ENCODE data around the gene RBBP8NL.

The RBBP8NL gene

DNA sequence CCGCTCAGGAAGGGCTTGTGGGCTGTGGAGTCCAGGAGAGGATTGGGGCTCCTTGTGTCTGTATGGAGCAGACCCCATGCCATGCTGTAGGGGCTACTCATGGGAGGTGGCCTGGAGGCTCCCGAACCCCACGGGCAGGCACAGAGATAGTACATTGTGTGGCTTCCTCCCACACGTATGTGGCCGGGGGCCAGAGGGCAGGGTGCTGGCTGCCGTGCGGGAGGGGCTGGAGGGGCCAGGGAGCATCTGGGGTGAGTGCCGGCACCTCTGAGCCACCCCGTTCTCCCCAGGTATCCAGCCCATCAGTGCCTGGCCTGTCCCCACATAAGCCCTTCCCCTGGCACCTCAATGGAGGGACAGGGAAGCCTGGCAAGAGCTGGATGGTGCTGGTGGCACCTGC lies 7.6 kb downstream of the RBBP8NL start:
- no peak for DNase-seq

DNA sequence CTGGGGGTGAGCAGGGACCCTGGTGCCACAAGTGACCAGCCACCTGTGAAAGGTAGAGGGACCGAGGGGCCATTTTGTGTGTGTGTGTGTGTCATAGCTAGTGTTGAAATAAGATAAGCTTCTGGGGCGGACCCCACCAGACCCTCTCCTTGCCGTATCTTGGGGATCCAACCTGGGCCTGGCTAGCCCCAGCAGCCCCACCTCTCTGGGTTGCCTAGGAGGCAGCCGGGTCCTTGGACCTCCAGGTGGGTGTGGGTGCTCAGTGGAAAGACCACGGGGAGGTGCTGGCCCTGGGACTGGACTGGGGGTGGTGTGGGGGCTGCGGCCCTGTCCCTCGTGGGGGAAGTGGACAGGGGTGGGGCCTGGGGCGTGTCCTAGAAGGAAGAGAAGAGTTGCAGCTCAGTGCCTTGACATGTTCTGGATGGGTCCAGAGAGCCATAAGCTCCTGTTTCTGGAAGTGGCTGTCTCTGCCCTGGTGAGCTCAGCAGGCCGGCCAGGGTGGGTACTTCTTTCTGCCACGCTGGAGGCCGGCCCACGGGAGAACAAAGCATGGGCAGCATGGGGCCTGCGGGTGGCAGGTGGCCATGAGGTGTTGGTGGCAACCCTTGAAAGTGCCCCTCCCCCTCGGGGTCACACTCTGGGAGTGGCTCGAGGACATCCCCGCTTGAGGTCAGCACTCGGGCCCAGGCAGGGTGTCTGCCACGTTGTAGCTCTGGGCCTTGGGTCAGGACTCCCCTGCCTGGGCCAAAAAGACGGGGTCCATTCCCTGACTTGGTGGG lies 8.4 kb downstream of the RBBP8NL start:
- DNase-seq = no peak

DNA sequence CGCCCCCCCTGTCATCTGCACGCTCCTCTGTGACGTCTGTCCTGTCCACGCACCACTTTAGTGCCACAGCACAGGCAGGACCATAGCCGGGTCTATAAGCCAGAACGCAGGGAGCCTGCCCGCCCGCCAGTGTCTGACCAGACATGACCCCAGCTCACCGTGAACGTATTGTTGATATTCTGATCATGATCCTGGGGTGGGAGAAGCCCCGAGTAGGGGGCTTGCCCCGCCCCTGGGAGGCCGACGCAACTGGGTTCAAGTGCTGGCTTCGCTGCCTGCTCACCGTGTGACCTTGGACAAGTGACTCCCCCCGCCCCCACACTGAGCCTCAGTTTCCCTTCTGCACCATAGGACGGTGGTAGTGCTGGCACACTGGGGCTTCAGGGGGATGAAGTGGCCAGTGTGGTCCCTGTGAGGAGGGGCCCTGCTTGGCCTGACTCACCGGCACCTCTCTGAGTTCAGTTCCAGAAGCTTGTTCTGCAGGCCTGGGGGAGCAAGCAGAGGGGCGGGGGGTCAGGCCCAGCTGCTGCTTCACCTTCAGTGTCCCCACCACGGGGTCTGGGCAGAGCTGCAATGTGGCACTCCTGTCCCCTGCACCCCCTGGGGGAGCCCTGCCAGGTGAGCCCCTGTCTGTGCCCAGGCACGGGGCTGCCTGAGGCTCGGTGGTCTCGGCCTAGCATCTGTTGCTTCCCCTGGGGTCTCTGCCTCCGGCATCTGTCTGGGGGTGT lies 9.2 kb downstream of the RBBP8NL start:
- no peak for DNase-seq

DNA sequence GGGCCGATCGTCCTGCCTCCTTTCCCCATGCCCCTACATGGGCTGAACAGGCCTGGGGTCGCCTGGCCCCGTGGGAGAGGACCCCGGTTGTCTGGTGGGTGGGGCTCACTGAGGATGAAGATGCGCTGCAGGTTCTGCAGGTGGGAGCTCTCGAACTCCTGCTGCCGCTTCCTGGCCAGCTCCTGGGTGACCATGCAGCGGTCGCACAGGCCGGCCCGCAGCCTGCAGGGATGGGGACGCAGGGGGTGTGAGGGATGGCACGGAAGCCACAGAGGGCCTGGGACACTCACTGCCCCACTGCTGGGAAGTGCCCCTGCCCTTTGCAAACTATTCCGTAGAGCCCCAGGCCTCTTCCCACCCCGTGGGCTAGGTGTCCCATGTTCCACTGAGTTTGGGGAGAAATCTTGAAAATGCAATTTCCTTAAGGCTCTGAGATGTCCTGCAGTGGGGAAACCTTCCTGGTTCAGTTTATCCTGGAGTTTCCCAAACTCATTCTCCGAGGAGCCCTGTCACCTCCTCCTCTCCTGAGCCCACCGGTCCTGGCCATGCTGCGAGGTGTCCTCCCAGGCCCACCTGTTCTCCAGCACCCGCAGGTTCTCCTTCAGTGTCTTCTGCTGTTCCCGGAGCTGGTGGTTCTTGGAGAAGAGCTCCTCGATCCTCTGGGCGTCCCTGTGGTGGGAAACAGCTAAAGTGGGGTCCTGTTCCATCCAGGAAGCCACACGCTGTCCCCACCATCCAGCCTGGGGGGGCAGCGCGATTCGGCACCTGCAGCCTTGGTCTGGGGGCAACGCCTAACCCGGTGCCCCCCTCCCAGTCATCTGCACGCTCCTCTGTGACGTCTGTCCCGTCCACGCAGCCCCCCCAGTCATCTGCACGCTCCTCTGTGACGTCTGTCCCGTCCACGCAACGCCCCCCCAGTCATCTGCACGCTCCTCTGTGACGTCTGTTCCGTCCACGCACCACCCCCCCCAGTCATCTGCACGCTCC lies 10.4 kb downstream of the RBBP8NL start:
- DNase-seq = no peak

DNA sequence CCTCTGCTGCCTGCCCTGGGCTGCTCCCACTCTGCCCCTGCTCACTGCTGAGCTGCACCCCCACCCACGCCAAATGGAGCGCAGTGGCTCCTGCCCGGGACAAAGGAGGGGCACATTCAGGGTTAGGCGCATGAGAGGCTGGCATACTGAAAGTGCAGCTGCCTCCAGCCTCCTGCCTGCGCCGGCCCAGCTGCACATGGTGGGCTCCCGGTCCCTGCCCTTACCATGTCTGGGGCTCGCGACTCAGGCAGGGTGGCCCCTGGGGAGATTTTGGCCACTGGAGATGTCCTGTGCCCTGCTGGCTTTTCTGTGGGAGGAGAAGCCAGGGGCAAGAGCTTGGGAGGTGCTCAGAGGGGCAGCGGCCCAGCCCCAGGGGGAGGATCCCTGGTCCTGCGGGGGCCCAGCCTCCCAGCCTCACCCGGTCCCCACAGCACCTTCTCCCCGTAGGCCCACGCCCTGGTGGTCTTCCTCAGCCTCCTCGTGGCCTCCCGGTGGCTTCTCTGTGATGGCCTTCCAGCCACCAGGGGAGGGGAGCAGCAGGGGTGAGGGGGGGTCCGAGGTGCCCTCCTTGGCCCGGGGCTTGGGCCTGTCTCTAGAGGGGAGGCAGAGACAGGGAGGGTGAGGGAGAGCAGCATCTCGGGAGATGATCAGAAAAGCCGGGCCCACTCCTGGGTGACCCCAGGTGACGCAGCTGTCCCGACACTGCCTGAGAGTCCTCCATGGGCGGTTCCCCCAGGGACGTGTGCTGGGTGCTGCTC lies 11.8 kb downstream of the RBBP8NL start:
- no peak for DNase-seq

DNA sequence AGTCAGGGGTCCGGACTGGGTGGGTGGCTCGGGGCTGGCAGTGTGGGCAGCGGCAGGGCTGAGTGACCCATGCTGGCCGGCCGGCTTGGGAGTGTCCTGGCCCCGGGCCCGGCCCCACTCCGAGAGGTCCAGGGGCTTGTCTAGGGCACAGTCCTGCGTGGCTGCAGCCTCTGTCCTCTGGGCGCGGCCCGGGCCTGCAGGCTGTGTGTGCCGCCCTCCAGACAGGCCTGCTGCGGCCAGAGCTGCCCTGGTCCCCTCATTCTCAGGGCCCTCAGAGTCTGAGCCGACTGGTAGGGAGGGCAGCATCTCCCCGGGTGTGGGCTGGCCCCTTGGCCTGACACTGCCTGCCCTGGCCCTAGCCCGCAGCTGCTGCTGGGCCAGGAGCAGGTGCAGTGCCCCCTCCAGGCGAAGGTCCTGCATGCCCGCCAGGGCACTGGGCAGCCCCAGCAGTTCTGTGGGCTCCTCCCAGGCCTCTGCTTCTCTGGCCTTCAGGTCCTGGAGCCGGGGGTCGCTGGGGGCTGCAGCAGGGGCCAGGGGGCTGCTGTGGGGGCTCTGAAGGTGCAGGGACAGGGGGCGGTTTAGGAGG lies 13.3 kb downstream of the RBBP8NL start:
- no peak for DNase-seq

DNA sequence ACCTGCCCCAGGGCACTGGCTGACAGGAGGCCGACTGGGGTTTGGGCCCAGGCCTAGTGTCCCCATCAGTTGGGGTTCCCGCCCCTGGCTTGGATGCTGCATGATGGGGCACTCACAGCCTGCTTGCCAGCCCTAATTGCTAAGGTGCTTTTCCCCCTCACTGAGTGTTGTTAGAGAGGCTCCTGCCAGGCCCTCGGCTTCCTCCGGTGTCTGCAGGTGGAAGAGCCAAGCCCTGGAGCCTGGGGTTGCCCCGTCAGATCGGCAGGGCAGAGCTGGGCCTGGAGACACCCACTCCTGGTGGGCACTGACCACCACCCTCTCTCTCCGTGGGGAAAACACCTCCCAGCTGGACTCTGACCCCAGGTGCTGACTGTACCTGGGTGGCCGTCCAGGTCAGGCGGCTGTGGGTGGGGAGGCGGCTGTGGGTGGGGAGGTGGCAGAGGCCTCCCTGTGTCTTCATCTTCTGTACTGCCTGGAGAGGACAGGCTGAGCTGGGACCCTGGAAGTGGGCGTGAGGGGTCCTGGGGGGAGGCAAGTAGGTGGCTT lies 14.2 kb downstream of the RBBP8NL start:
- DNase-seq = no peak

DNA sequence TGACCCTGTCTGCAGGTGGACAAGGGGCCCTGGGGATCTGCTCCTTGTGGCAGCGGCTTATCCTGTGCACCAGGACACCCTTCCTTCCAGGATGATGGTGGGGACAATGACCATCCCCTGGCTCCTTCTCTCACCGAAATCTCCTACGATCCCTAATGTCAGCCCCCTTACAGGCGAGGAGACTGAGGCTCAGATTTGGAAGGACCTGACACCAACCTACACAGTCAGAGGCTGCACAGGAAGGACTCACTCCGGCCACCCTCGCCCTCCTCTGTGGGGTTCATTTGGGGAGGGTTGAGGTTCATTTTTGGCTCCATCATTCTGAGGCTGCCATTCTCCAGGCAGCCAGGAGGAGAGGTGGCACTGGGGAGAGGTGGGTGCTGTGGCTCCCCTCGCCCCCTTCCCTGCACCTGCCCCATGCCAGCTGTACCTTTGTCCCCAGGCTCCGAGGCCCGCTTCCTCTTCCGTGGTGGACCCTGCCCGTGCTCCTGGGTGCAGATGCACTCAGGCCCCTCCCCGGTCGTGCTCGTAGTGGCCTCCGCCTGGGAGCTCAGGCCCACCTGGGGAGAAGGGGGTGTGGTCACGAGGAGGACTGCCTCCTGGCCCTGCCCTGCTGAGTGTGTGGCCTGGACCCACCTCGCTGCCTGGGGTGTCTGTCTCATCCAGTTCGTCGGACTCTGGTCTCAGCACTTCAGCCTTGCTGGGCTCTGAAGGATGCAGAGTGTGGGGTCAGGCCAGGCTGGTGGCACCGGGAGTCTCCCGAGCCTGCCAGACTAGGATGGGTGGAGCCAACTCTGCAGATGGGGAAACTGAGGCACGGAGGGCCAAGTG lies 14.9 kb downstream of the RBBP8NL start:
- DNase-seq = no peak

DNA sequence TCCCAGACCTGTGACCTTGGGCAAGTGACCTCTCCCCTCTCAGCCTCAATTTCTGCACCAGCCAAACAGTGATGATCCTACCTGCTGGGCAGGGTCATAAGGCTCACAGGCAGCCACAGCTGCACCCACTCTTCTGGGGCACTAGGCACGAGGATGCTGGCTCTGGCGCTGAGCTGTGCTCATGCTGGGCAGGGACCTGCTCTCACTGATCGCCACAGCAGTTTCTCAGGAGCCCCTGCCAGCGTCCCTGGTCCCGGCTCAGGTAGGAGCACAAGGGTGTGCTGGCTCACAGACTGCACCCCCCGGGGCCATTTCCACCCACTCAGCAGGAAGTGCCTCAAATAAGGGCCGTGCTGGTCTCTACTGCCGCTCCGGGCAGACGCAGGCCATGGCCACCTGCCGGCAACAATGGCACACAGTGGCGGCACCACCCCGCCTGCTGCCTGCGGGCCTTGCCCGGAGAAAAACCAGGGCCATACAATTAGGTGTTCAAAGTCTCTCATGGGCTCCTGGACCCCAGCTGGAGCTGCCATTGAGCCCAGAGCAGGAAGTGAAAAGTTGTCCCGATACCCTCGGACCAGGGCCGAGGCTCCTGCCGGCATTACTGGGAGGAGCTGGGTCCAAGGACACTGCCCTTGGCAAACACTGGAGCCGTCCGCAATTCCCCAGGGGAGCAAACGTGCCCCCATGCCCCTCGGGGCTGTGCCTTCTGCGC lies 15.7 kb downstream of the RBBP8NL start:
- no peak for DNase-seq

DNA sequence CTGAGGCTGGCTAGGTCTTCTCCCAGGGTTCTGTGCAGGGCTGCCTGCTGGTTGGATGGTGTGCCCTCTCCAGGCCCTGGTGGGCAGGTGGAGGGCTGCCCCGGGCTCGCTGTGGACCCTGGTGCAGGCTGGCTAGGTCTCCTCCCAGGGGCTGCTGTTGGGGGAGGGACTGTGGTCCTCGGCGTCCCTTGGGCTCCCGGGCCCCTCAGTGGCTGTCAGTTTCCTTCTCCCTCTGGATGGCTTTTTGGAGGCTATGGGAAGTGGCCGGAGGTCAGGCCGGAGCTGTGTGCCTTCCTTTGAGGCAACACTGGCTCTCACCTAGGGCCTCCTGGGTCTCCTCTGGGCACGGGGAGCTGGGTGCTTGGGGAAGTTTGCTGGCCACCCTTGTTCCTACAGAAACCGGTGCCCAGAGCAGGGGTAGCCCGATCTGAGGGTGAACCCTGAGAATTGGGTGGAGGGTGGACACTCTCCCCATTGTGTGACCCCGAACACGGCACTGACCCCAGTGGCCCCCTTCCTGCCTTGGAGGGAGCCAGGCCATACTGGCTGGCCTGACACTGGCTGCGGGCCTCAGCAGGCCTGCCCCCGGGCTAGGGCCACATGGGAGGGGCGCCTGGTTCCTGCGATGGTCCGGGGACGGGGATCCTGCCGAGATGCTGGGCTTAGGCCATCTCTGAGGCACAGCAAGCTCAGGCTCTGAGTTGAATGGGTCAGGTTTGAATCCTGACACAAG lies 16.4 kb downstream of the RBBP8NL start:
- DNase-seq = no peak

DNA sequence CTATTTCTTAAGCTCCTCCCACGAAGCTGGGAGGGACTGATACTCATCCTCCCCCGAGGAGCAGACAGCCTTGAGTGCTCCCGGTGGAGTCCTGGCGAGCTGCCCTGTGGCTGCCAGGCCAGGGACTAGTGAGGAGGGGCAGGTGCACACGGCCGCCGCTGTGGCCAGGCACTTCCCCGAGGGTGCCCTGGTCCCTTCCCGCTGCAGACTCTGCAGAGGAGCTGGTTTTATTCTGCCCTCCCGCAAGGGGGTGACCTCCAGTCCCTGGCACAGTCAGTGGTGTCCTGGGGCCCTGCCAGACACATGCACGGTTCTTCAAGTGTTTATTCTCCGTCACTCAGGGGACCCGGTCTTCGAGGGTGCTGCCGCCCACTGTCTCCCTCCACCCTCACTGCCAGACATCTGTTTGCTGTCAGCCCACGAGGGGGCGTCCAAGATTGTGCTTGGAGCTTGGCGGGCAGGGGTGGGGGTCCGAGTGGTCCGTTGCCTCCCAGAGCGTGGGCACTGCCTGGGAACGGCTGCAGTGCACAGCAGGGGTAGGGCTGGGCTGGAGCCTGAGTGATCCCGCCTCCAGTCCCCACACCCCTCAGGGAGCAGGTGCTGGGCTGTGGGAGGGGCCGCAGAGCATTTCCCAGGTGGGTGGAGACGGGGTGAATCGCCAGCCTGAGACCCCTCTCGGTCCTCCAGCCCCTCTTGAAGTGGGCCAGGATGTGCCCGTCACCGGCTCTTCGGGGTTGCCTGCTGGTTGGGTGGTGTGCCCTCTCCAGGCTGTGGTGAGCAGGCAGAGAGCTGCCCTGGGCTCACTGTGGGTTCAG lies 17.2 kb downstream of the RBBP8NL start:
- DNase-seq = no peak

DNA sequence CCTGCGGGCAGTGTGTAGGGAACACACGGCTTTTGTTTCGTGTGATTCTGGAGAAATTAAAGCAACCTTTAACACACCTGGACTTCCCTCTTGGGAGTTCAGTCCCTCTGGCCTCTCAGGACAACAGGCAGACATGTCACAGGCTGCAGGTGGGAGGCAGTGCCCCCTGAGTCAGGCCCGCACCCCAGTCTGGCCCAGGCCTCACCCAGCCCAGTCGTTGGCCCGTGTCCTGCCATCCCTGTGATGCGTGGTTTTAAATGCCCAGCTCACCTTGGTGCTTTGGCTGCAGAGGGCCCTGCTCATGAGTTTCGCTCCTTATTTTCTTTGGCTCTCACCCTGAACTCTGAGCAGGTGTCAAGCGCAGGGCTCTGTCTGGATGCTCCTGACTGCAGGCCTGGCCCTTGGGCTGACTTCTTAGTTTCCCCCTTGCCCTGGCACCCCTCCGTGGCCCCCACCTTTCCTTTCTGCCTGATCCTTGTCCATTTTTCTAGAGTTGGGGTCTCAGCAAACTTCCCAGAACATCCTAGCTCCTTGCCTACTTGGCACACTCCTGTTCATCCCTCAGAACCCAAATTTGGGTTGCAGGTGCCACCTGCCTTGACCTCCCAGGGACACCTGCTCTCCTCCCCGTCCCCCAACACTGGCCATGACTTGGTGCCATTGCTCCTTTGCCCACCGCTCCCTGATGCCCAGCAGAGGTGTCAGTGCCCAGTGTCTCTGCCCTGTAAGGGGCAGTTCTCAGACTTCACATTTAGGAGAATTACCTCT lies 18.1 kb downstream of the RBBP8NL start:
- no peak for DNase-seq

DNA sequence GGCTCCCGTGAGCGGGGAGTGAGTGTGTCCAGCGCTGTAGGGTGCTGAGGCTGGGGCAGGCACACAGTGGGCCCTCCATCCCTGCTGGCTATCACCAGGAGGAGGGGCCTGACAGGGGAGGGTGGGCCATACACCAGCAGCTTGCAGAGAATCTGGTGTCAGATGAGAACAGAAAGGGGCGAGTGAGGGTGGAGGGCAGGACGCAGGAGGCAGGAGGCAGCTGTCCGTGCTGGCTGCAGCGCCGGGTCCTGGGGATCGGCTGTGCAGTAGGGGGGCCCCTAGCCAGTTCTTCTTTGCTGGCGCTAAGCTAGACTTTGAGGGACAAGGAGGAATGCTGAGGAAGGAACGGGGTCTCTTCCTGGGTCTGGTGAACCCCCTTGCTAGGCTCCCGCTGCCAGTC lies 18.7 kb downstream of the RBBP8NL start:
- no peak for DNase-seq

DNA sequence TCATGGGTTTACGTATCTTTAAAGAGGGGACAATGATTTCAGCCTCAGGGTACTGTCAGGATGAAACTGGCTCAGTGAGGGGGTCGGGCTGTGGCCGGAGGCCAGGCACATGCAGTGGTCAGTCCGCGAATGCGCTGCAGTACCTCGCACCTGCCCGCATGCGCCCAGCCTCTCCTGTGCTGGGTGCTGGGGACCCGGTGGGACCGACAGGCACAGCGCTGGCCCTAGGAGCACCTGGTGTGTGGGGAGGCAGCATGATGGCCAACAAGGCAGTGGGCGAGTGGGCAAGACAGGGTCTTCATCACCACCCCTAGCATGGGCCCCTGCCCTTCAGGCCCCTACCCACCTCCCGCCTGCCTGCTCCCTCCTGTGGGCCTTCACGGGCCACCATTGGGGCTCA lies 19.3 kb downstream of the RBBP8NL start:
- DNase-seq = no peak

DNA sequence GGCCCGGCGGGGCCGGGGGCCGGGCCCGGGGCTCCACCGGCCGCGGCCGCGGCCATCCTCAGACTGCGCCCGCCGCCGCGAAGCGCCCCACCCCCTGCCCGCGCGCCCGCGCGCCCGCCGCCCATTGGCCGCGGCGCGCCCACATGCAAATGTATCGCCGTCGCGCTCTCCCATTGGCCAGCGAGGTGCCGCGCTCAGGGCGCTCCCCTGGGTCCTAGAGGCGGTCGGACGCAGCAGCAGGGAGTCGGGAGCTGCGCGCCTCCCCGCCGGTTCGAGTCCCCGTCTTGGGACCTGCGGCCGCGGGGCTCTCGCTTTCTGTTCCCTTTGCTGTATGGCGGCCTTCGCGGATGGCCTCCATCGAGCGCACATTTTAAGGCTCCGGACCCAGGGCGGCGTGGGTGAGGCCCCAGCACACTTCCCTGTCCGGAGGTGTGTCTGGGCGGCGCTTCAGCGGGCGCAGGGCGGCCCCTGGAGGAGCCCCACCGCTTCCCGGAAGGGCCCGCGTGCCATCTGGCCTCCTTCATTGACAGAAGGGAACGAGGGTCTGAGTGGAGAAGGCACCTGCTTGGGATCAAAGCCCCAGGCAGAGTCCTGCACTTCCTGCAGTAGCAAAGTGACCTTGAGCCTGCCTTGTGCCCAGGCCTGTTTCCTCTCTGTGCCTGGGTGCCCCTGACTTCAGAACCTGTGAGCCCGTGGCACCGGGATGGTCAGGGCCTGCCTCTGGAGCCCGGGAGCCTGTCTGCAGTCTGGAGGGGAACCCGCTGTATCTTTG lies 19.9 kb downstream of the RBBP8NL start, which contains the start of gene CABLES2:
Gene CABLES2 (minus strand): TSS at position 65 of the 772 bp plus-strand sequence. CDS start 9 bp downstream, at position 56.
- peak; percentile 82 for DNase-seq

DNA sequence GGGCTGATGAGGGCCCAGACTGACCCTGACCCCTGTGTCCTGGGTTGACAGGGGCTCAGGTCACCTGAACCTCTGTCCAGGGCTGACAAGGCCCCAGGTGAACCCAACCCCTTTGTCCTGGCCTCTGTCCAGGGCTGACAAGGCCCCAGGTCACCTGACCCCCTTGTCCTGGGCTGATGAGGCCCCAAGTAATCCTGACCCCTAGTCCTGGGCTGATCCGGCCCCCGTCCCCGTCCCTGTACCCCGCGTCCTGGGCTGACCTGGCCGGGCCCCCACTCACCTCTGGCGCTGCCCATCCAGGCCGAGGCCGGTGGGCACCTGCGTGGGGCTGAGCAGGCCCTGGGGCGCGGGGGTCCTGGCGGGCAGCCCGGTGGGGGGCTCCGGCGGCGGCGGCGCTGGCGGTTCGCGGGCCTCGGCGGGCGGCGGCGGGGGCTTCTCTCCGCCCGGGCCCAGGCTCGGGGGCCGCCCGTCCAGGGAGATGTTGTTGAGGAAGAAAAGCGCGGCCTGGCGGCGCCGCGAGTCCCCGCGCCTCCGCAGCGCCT lies 20.6 kb downstream of the RBBP8NL start:
- no peak for DNase-seq
